Measurements from ENCODE around the gene FNIP1.

- TF ChIP-seq, protein P1, sequence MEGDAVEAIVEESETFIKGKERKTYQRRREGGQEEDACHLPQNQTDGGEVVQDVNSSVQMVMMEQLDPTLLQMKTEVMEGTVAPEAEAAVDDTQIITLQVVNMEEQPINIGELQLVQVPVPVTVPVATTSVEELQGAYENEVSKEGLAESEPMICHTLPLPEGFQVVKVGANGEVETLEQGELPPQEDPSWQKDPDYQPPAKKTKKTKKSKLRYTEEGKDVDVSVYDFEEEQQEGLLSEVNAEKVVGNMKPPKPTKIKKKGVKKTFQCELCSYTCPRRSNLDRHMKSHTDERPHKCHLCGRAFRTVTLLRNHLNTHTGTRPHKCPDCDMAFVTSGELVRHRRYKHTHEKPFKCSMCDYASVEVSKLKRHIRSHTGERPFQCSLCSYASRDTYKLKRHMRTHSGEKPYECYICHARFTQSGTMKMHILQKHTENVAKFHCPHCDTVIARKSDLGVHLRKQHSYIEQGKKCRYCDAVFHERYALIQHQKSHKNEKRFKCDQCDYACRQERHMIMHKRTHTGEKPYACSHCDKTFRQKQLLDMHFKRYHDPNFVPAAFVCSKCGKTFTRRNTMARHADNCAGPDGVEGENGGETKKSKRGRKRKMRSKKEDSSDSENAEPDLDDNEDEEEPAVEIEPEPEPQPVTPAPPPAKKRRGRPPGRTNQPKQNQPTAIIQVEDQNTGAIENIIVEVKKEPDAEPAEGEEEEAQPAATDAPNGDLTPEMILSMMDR (IDR thresholded peaks at IDR 0.05; ENCODE audit: poor library complexity), result no peak
- no peak for TF ChIP-seq EZH2 (IDR thresholded peaks at IDR 0.05; ENCODE audit: borderline replicate concordance)
- TF ChIP-seq EZH2phosphoT487 (IDR thresholded peaks at IDR 0.05; ENCODE audit: low read depth, severe bottlenecking, unreplicated experiment), result no peak
Observed at GRCh38 chr5:131812371-131813160, 15.7 kb upstream of the FNIP1 start.

Data from hepatocyte (in vitro differentiated cells).